GM21737 (cell line): ENCODE data around the gene KDM4B.

ENCODE experiments used
- ATAC-seq: cut with Tn5 transposase; IDR thresholded peaks from one replicate; pipeline ENCODE4 v1.9.1; 2021; ENCODE audit warnings: mild to moderate bottlenecking, moderate library complexity; ENCODE audit not compliant: unreplicated experiment

Gene KDM4B

GRCh38 chr19:5119297-5119998 is 150.5 kb downstream of the KDM4B start:
- ATAC-seq = no peak

- no peak for ATAC-seq
These were observed 151.4 kb downstream of the KDM4B start for GRCh38 chr19:5120321-5120720.

- no peak for ATAC-seq
These were observed 151.9 kb downstream of the KDM4B start for GRCh38 chr19:5120833-5121232.

- ATAC-seq = no peak
These were observed 152.6 kb downstream of the KDM4B start for GRCh38 chr19:5121266-5122120.

GRCh38 chr19:5122121-5122400 is 153.1 kb downstream of the KDM4B start:
- no peak for ATAC-seq

GRCh38 chr19:5122671-5123409 is 153.9 kb downstream of the KDM4B start:
- ATAC-seq = no peak

GRCh38 chr19:5123646-5124045 is 154.7 kb downstream of the KDM4B start:
- ATAC-seq = no peak

GRCh38 chr19:5124111-5124855 is 155.4 kb downstream of the KDM4B start:
- no peak for ATAC-seq

GRCh38 chr19:5125376-5125775 is 156.5 kb downstream of the KDM4B start:
- no peak for ATAC-seq

GRCh38 chr19:5125797-5126497 is 157.0 kb downstream of the KDM4B start:
- ATAC-seq = no peak

GRCh38 chr19:5126498-5127223 is 157.7 kb downstream of the KDM4B start:
- no peak for ATAC-seq

- ATAC-seq = no peak
These were observed 158.8 kb downstream of the KDM4B start for GRCh38 chr19:5127717-5128116.

GRCh38 chr19:5128251-5128935 is 159.5 kb downstream of the KDM4B start:
- no peak for ATAC-seq

GRCh38 chr19:5128936-5129389 is 160.1 kb downstream of the KDM4B start:
- no peak for ATAC-seq

- no peak for ATAC-seq
These were observed 160.8 kb downstream of the KDM4B start for GRCh38 chr19:5129691-5130090.

- peak; percentile 34 for ATAC-seq
These were observed 161.6 kb downstream of the KDM4B start for GRCh38 chr19:5130371-5131030.

- ATAC-seq = peak; percentile 31
These were observed 162.2 kb downstream of the KDM4B start for GRCh38 chr19:5131031-5131505.

- no peak for ATAC-seq
These were observed 162.7 kb downstream of the KDM4B start for GRCh38 chr19:5131506-5132205.
